GM12865 (cell line): ENCODE results near the gene TP53BP2.

Experiments used
- DNase-seq: peaks from one replicate; pipeline ENCODE4 v3.0.0; 2010; ENCODE audit warnings: low read depth
- H3K4me3 ChIP-seq: 2 replicates; pipeline ENCODE4 v1.5.1; 2011; ENCODE audit warnings: mild to moderate bottlenecking, low read depth, low read length, control low read depth
- TF ChIP-seq, protein P1 (sequence below): IDR thresholded peaks from 2 replicates; pipeline ENCODE4 v1.5.1; 2011; ENCODE audit warnings: low read length, control low read depth, low read depth, inconsistent platforms; ENCODE audit not compliant: insufficient read depth; ENCODE audit errors: missing control alignments

TP53BP2 gene

DNA sequence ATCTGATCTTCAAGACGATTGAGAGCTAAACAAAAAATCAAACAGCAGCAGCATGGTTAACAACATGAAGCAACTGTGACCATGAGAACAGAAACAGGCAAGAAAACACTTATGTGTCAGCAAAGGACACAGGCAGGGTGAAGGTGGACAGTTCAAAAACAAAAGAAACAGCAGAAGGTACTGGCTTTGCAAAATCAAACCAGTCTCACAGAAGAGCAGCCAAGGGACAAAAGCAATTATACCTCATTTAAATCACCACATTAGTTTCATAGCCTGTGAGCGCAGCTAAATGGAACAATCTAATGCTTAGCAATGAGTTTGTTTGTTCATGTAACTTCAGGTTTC, 74.3 kb downstream of the TP53BP2 start:
- TF ChIP-seq, protein P1, sequence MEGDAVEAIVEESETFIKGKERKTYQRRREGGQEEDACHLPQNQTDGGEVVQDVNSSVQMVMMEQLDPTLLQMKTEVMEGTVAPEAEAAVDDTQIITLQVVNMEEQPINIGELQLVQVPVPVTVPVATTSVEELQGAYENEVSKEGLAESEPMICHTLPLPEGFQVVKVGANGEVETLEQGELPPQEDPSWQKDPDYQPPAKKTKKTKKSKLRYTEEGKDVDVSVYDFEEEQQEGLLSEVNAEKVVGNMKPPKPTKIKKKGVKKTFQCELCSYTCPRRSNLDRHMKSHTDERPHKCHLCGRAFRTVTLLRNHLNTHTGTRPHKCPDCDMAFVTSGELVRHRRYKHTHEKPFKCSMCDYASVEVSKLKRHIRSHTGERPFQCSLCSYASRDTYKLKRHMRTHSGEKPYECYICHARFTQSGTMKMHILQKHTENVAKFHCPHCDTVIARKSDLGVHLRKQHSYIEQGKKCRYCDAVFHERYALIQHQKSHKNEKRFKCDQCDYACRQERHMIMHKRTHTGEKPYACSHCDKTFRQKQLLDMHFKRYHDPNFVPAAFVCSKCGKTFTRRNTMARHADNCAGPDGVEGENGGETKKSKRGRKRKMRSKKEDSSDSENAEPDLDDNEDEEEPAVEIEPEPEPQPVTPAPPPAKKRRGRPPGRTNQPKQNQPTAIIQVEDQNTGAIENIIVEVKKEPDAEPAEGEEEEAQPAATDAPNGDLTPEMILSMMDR, result no peak
- no peak for DNase-seq
- H3K4me3 ChIP-seq, result no peak overlapping the region

DNA sequence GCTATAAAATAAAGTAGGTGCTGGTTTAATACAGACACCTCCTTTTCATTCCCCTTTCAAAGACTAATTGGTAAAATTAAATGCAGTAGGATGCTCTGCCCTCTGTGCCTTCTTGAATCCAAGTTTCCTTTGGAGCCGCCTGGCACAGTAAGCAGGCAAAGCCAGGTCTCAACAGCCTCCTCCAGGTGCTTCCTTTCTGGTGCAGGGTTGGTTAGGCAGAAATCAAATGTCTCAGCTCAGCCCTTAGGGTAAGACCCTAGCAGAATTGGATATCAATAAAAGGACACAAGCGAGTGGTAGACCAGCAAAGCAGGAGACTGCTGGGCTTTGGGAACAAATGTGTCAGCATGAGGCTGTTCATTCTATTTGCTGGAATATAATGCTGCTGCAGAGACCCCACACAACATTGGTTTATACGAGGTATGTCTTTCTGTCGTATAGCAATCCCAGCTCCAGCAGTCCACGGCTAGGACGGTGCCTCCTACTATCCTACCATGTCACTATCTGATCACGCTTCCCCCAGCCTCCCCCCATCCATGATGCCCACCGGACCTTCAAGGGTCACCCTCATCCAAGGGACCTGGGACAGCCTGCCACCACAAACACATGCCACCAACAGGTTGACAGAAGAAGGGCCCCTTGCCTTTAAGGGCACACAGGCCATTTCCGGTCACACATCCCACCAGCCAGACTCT, 75.0 kb downstream of the TP53BP2 start:
- TF ChIP-seq, protein P1, result no peak
- no peak overlapping the region for H3K4me3 ChIP-seq

DNA sequence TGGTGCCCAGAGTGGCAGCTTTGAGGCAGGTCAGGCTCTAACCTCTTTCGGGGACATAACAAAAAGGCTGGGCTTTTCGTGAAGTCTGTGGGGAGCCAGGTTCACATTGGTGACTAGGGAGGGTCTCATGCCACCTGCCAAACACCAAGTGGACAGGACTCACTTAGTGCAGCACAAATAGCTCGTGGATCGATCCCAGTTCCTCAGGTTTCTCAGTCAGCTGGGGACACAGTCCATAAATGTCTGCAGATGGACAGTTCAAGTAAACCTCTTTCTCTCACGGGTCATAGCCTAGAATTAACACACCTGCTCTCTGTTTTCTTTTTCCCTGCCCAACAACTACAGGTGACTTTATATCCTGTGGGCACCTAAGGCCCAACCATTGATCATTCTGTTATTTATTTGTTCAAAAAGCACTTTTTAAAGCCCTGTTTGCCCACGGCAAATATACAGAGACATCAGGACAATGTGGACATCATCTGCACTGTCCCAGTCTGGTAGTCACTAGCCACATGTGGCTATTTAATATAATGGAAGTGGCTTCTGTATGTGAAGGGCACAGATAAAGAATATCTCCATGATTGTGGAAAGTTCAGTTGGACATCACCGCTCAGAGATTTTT, 79.9 kb downstream of the TP53BP2 start:
- TF ChIP-seq, protein P1, result no peak
- DNase-seq, result no peak
- H3K4me3 ChIP-seq, result no peak overlapping the region

More for the DNA sequence above, 75.0 kb downstream of the TP53BP2 start:
- no peak for DNase-seq

DNA sequence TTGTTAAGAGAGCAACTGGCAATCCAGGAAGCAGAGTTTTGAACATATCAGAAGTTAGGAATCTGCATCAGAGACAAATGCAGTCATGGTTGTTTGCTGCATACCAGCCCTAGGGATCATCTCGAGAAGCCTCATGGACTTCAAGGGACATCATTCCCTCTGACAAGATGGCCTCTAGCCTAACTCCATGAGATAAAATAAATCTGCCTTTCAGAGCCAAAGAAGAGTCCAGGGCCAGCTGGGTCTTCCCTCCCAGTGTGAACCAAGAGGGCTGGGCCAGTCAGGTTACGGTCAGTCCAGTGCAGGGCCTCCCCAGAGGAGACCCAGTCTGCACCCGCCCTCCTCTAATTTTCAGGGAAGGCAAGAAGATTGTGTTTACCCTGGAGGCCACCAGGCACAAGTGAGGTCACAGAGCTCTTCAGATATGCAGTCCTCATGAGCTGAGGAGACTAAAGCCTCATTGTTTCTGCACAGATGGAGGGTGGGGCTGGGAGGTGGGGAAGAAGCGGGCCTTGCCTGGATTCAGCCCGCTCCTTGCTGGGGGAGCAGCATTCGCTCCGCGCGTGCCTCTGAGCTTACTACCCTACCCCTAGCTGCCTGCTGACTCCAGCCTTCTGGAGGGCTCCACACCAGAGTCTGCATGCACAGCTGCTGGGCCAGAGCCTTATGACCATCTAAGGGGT, 80.6 kb downstream of the TP53BP2 start:
- no peak overlapping the region for H3K4me3 ChIP-seq
- TF ChIP-seq, protein P1, result no peak
- no peak for DNase-seq

DNA sequence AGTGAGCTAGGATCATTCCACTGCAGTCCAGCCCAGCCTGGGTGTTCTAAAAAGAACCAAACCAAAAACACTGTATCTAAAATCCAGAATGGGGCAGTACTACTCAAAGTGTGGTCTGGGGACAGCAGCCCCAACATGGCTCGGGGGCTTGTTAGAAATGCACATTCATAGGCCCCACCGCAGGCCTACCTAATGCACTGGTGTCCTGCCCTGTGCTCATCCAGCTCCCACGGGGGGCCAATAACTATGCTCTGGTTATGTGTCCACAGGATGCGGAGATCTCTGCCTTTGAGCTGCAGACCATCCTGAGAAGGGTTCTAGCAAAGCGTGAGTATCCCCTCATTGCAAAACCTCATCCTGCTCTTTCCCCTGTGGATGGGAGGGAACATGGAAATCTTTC, 81.9 kb downstream of the TP53BP2 start:
- DNase-seq, result no peak
- TF ChIP-seq, protein P1, result no peak
- H3K4me3 ChIP-seq, result no peak overlapping the region

DNA sequence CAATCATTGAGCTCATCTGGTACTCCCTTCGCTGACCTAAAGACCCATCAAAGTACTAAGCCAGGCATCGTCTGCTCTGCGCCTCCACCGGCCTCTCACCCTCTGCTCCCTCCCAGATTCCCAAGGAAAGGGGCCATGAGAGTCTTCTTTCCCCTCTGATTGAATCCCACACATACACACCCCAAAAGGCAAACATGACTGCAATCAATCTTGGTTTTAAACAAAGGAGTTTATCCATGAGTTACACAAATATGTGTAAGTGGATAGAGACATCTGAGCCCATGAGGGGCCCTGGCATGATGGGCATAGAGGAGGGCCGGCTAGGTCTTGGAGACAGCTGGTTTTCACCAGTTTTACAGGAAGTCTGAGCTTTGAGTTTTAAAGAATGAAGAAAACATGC, 82.5 kb downstream of the TP53BP2 start:
- H3K4me3 ChIP-seq, result no peak overlapping the region
- no peak for DNase-seq
- TF ChIP-seq, protein P1, result no peak
